ENCODE data around the gene LAG3.

DNA sequence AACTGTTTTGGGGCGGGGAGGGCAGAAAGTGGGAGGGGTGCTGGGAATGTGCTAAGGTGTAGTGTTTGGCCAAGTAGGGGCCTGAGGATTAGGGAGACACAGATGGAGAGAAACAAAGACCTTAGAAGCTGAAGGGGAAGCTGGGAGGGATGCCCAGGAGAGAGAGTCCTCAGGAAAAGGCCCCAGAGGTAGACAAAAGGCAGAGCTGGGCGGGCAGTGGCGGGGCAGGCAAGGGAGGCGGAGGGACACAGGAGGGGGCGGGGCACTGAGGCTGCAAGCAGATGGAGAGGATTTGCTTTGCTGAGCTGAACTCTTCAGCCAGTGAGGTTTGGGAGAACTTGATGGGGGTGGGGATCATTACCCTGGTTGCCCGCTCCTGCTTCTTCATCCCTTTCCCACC, 3.3 kb upstream of the LAG3 start:
- no peak for TF ChIP-seq GATA2 (IDR thresholded peaks at IDR 0.05; ENCODE audit: low read depth, low read length)
- TF ChIP-seq GATA3 (IDR thresholded peaks at IDR 0.05; ENCODE audit: low read depth, low read length): no peak
